Tongue (tissue), 2 donors: ENCODE measurements around the gene SNAP29. TPM values are rescaled to one million over a fixed set of nuclear protein-coding genes. Genes with fewer than 3 reads are reported as not detected.
A peak's percentile ranks its signal among the peaks of the same experiment; 100 is the strongest.
"Not testable (repeated sequence)": the region's sequence is repeated elsewhere in the genome, so short reads cannot be mapped to it uniquely, and the experiment has no call there.

Source experiments
- DNase-seq: peaks from one replicate; pipeline ENCODE4 v3.0.0-alpha.2; 2015
- total RNA-seq: library from RNA; depleted of rRNA; stranded (reverse); fragments of >200 nt; gene quantifications from one replicate; pipeline ENCODE4 v1.2.3, GENCODE V29; 2014

Gene SNAP29
- total RNA-seq, 1 donor from 2014 or later = 8.4 TPM

DNA sequence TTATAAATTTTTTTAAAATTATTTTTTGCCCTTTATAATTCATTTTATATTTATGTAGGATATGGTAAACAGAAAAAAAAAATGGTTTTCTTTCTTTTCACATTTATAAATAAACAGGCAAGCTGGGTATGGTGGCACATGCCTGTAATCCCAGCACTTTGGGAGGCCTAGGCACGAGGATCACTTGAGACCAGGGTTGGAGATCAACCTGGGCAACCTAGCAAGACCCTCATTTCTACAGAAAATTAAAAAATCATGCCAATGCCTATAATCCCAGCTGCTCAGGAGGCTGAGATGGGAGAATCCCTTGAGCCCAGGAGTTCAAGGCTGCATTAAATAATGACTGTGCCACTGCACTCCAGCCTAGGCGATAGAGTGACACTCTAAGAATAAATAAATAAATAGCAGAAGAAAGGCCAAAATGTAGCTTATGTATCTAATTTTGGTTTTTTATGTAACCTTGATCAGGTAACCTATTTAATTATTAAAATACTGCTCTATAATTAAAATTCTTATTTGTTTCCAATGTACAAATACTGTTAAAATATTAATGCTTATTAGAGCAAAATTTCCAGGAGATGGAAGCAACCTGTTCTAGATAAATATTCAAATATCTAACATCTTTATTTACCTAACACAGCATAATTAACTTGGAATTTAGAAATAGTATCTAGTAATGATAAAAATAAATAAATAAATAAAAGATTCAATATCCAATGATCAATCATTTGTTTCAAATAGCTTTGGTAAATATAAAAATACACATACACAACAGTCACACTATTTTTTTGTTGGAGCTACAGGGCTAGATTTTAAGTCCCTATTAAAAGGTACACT lies 21.6 kb upstream of the SNAP29 start:
- no peak for DNase-seq

DNA sequence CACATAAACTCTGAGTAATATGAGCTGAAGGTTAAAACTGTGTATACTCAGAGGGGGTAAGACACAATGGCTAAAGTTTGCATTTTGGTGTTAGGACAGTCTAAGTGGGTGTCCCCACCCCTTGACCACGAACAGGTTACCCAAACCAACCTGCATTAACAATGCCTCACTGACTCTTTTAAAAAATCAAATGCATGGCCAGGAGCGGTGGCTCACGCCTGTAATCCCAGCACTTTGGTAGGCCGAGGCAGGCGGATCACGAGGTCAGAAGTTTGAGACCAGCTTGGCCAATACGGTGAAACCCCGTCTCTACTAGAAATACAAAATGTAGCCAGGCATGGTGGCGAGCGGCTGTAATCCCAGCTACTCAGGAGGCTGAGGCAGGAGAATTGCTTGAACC lies 19.5 kb upstream of the SNAP29 start:
- not testable (repeated sequence) for DNase-seq

- no peak for DNase-seq
Observed at GRCh38 chr22:20839837-20840645, 18.8 kb upstream of the SNAP29 start.

GRCh38 chr22:20840646-20841371 lies 18.0 kb upstream of the SNAP29 start:
- DNase-seq = no peak

GRCh38 chr22:20843501-20843900 lies 15.3 kb upstream of the SNAP29 start:
- no peak for DNase-seq

DNA sequence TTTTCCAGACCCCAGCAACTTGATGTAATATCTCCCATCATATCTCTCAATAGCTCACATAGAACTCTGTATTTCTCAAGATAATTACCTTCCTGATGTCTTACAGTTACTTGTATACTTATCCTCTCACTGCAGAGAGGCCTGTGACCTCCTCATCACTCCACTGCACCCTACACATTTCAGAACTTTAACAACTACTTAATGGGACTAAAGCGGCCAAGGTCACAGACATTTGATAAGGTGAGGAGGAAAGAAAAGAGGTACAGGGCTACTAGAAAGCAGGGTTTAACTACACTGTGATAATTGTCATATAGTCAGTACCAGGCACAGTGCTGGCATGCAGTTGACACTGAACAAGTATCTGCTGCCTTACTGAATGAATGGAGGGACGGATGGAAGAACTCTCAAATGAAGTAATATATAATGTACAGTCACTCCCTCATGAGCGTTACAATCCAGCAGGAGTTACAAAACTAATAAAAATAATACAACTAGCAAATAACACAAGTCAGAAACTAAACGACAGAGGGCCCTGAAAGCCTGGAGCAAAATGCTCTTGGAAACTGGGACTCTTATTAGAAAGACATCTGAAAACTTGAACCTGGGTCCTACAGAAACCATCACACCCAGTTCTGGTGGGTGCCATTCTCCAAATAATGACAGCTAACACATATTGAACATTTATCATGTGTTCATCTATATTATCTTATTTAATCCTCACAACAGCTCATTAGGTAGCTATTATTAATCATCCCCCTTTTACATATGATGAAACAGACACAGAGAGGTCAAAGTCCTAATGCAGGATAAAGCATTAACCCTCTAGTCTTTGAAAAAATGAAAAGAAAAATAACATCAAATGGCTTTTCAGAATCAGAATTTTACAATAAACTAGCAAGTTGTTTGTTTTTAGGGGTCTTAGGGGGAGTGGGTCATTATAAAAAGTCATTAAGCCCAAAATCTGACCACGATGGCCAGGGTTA lies 14.5 kb upstream of the SNAP29 start:
- DNase-seq = no peak

- DNase-seq = no peak
Observed at GRCh38 chr22:20847318-20847822, 11.4 kb upstream of the SNAP29 start.

GRCh38 chr22:20852076-20852475 lies 6.7 kb upstream of the SNAP29 start:
- DNase-seq = no peak

- DNase-seq = no peak
Observed at GRCh38 chr22:20852503-20852902, 6.3 kb upstream of the SNAP29 start.

GRCh38 chr22:20853236-20853660 lies 5.6 kb upstream of the SNAP29 start:
- no peak for DNase-seq

GRCh38 chr22:20857247-20857643 lies 1.6 kb upstream of the SNAP29 start:
- DNase-seq = no peak

- DNase-seq = peak; percentile 93
Observed at GRCh38 chr22:20857838-20858614, 781 bp upstream of the SNAP29 start.

GRCh38 chr22:20859615-20860014 lies 808 bp downstream of the SNAP29 start:
- DNase-seq = no peak

DNA sequence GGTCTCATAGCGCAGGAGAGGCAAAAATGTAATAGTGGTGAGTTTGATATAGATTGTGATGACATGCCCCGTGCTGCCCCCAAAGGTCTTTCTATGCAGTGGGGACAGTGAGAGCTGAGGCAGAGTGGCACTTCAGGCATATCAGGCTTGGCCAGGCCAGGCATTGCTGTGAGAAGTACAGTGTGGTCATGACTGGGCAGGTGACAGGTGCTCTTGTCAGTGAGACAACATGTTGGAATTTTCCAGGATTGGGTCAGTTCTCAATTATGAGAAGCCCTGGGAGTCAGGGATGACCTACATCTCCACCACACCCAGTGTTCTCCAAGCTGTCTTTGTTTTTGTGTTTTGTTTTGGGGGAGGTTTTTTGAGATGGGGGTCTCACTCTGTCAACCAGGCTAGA lies 3.7 kb downstream of the SNAP29 start:
- no peak for DNase-seq

DNA sequence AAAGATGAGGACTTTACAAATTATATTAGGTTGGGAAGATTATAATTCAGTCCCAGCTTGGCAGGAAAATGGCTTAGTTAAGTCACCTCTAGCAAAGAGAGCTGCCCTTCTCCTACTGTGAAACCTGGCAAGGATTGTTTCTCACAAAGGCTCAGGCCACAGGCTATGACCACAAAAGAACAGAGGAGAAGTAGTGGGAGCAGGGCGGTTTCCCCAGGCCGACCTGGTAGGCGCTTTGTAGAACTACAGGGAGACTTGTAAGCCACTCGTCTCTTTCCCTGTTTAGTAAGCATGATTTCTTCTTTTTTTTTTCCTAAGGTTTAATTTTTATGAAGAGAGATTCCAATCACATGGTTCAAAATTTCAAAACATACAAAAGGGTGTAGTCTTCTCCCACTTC lies 4.6 kb downstream of the SNAP29 start:
- DNase-seq = no peak

GRCh38 chr22:20864186-20864908 lies 5.5 kb downstream of the SNAP29 start:
- no peak for DNase-seq

DNA sequence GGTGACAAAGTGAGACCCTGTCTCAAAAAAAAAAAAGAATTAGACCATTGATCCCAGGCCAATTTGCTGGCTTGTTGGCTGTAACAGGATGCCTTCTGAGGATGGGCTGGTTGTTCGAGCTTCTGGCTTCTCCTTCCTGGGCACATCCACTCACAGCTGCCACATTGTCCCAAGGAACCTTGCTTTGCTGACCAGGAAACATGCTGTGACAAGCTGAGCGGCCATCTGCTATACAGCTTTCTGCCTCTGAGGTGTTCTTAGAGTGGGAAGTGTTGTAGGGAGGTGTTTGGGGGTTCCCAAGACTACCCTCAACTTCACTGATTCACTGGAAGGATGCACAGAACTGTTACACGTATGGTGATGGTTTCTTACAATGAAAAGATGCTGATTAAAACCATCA lies 6.5 kb downstream of the SNAP29 start:
- no peak for DNase-seq

GRCh38 chr22:20865875-20866445 lies 7.2 kb downstream of the SNAP29 start:
- DNase-seq = no peak

- DNase-seq = no peak
Observed at GRCh38 chr22:20866736-20867135, 7.9 kb downstream of the SNAP29 start.
